Pancreas (tissue), 10 donors: ENCODE measurements around the gene TMEM154. TPM values are rescaled to one million over a fixed set of nuclear protein-coding genes. Genes with fewer than 3 reads are reported as not detected.

Experiments
- ATAC-seq, 4 donors: fragments of 200-7000 bp; cut with Tn5 transposase; one replicate each; pipeline versions ENCODE4 v1.8.0 to v1.9.1; 2020; ENCODE audit warnings: mild to moderate bottlenecking in 4 of 4, moderate library complexity in 4 of 4
- DNase-seq, 6 donors: peaks; one replicate each; pipeline ENCODE4 v3.0.0-alpha.2; 2020
- FAIRE-seq: peaks from 2 replicates; lab custom pipeline; 2012; peaks lifted over from hg19 to GRCh38; lab: Jason Lieb, UNC
- H3K27ac ChIP-seq, 4 donors: fragments of 200-600 bp; sonication (generic); 1 replicate in 3 of 4; 2 replicates in 1 of 4; pipeline versions ENCODE4 v1.5.0 to v1.8.0; 2020
- H3K27me3 ChIP-seq, 4 donors: fragments of 200-600 bp; one replicate each; pipeline ENCODE4 v1.8.0; 2021
- H3K36me3 ChIP-seq, 3 donors: fragments of 200-600 bp; sonication (generic) in 1 of 3; one replicate each; pipeline versions ENCODE4 v1.5.0 to v1.8.0; 2020 to 2021
- H3K4me1 ChIP-seq, 3 donors: fragments of 200-600 bp; one replicate each; pipeline ENCODE4 v1.8.0; 2021
- H3K4me3 ChIP-seq, 4 donors: fragments of 200-600 bp; sonication (generic) in 2 of 4; one replicate each; pipeline versions ENCODE4 v1.5.0 to v1.8.0; 2020 to 2021
- H3K9me3 ChIP-seq, 4 donors: fragments of 200-600 bp; one replicate each; pipeline ENCODE4 v1.8.0; 2021
- WGBS, 2 donors: extraction: QIAGEN DNeasy Blood & Tissue Kit; methylation state at CpG; one replicate each; pipeline ENCODE4 v1.1.7; 2013; 5-methylcytosine and 5-hydroxymethylcytosine counted together
- intact Hi-C, 3 donors: fragments of 100-400 bp; cut with DNase I; formaldehyde crosslinking; loops; one replicate each; pipeline versions ENCODE4 v1.11.1 to v1.14.2; 2022
- polyA plus RNA-seq, 2 donors: library from polyadenylated mRNA; stranded (reverse); fragments of 200-250 nt; gene quantifications; one replicate each; pipeline ENCODE4 v1.2.3, GENCODE V29; 2013
- total RNA-seq, 6 donors: library from RNA; stranded (reverse); fragmentation: NEBNext Ultra II Directional in 4 of 6; extraction: Animal tissue kit (Norgen Biotek cat#: 25700) in 4 of 6; gene quantifications; one replicate each; pipeline versions ENCODE4 v1.2.1 to v1.2.4, GENCODE V29; 2021 to 2023
- TF ChIP-seq, protein P1 (sequence below), 4 donors: fragments of 200-600 bp; sonication (generic) in 3 of 4; IDR thresholded peaks; one replicate each; pipeline versions ENCODE4 v1.5.0 to v1.8.0; 2021; ENCODE audit warnings: antibody characterized with exemption in 4 of 4
- donor health status: healthy with polysubstance abuse.
- donor health status: DM: no; HTN: no; CAD: no; lungs with moderate emphysema.
- donor health status: DM: no; HTN: no; CAD: no.
- donor health status: control.
- donor health status: control.
- donor health status: Bipolar disorder and iron deficiency.
- donor health status: DM: yes; HTN: yes; CAD: no.
- donor health status: DM: no; HTN: no; CAD: no.
- donor health status: DM: no; HTN: no; CAD: no.
- donor health status: DM: yes; HTN: yes; CAD: no.

TMEM154 gene
- total and polyA plus RNA-seq, 8 donors, result 0.05 to 3.3 (median 0.48) TPM

DNA sequence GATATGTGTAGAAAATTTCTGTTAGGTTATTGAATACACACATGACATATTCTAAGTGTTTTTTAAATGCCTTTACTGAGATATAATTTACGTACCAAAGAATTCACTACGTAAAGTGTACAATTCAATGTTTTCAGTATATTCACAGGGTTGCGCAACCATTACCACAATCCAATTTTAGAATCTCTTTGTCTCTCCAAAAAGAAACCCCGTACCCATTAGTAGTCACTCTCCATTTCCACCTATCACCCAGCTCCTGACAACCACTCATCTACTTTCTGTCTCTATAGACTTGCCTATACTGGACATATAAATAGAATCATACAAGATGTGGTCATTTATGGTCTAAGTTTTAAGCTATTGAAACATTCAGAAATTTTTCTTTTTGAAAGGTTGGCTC is 90.9 kb downstream of the TMEM154 start:
- Histone ChIP-seq H3K27ac (no peak overlapping the region), H3K36me3 (no peaks in the 10 kb centered on the region), H3K27me3 (peaks cover 0 to 6% (median 0%) of the 10 kb centered on the region in 4 donors), H3K4me1 (no peaks in the 10 kb centered on the region), H3K4me3 (no peak overlapping the region), H3K9me3 (no peaks in the 10 kb centered on the region)
- 88 to 95% methylated on average over 4 of the region's 4 CpGs for WGBS, 2 donors
- ATAC-seq (no peak), DNase-seq (no peak), FAIRE-seq (no peak)
- intact Hi-C loops, result no loop called here
- TF ChIP-seq, protein P1, sequence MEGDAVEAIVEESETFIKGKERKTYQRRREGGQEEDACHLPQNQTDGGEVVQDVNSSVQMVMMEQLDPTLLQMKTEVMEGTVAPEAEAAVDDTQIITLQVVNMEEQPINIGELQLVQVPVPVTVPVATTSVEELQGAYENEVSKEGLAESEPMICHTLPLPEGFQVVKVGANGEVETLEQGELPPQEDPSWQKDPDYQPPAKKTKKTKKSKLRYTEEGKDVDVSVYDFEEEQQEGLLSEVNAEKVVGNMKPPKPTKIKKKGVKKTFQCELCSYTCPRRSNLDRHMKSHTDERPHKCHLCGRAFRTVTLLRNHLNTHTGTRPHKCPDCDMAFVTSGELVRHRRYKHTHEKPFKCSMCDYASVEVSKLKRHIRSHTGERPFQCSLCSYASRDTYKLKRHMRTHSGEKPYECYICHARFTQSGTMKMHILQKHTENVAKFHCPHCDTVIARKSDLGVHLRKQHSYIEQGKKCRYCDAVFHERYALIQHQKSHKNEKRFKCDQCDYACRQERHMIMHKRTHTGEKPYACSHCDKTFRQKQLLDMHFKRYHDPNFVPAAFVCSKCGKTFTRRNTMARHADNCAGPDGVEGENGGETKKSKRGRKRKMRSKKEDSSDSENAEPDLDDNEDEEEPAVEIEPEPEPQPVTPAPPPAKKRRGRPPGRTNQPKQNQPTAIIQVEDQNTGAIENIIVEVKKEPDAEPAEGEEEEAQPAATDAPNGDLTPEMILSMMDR (IDR thresholded peaks at IDR 0.05), result no peak

DNA sequence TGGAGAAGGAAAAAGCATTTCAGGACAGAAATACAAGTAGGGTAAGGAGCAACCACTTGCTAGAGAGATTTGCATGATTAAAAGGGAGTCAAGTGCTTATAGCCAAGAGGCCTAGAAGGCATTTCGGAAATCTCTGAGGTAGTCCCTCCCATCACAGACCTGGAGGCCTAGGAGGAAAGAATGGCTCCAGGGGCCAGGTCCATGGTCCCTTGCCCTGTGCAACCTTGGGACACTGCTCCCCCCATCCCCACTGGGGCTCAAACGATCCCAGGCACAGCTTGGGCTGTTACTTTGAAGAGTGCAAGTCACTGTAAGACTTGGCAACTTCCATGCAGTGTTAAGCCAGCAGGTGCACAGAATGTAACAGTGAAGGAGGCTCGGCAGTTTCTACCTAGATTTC is 92.7 kb downstream of the TMEM154 start:
- intact Hi-C loops, result no loop called here
- no peak for FAIRE-seq
- peaks cover 0 to 6% (median 0%) of the 10 kb centered on the region in 4 donors for H3K27me3 ChIP-seq
- no peaks in the 10 kb centered on the region for H3K36me3 ChIP-seq
- WGBS, 2 donors, result 73 to 80% methylated on average over 3 of the region's 3 CpGs
- TF ChIP-seq, protein P1 (IDR thresholded peaks at IDR 0.05), result no peak
- no peaks in the 10 kb centered on the region for H3K9me3 ChIP-seq
- ATAC-seq, result no peak
- H3K27ac ChIP-seq, result no peak overlapping the region
- H3K4me1 ChIP-seq, result no peaks in the 10 kb centered on the region
- no peak overlapping the region for H3K4me3 ChIP-seq
- DNase-seq, result no peak

DNA sequence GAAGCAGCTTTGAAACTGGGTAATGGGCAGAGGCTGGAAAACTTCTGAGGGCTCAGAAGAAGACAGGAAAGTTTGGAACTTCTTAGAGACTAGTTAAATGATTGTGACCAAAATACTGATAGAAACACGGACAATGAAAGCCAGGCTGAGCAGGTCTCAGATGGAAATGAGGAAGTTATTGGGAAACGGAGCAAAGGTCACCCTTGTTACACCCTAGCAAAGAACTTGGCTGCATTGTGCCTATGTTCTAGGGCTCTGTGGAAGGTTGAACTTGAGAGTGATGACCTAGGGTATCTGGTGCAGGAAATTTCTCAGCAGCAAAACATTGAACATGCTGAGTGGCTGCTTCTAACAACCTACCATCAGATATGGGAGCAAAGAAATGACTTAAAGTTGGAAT is 93.1 kb downstream of the TMEM154 start:
- TF ChIP-seq, protein P1 (IDR thresholded peaks at IDR 0.05), result no peak
- no peak for DNase-seq
- Histone ChIP-seq H3K27me3 (peaks cover 0 to 6% (median 0%) of the 10 kb centered on the region in 4 donors), H3K9me3 (no peaks in the 10 kb centered on the region), H3K27ac (no peak overlapping the region), H3K36me3 (no peaks in the 10 kb centered on the region), H3K4me1 (no peaks in the 10 kb centered on the region), H3K4me3 (no peak overlapping the region)
- FAIRE-seq, result no peak
- no peak for ATAC-seq
- intact Hi-C loops, result no loop called here
- WGBS, 2 donors, result 67 to 72% methylated on average over 2 of the region's 2 CpGs

DNA sequence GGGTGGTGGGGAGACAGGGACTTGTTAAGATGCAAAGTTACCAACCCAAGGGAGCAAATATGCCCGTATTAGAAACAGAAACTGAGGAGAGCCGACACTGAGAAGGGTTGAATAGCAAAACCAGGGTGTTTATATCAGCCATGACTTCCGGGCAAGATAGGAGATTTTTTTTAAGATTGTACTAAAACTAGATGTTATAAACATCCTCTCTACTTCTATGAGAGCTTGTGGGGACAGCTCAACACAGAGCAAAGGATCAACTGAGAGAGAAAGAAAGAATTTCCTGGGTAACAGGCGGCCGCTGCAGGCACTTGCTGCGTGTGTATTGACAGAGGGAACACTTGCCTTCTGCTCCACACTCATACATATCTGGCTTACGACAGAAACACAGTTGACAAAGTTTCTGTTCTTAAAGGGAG is 94.8 kb downstream of the TMEM154 start:
- Histone ChIP-seq H3K27me3 (peaks cover 0 to 6% (median 0%) of the 10 kb centered on the region in 4 donors), H3K36me3 (no peaks in the 10 kb centered on the region), H3K4me1 (no peaks in the 10 kb centered on the region), H3K27ac (no peak overlapping the region), H3K9me3 (no peaks in the 10 kb centered on the region), H3K4me3 (no peak overlapping the region)
- 67 to 78% methylated on average over 7 of the region's 7 CpGs for WGBS, 2 donors
- TF ChIP-seq, protein P1 (IDR thresholded peaks at IDR 0.05), result no peak
- DNase-seq, result no peak
- intact Hi-C loops, result no loop called here
- FAIRE-seq, result no peak
- peak in 1 of 4 donors; percentile 58 for ATAC-seq

DNA sequence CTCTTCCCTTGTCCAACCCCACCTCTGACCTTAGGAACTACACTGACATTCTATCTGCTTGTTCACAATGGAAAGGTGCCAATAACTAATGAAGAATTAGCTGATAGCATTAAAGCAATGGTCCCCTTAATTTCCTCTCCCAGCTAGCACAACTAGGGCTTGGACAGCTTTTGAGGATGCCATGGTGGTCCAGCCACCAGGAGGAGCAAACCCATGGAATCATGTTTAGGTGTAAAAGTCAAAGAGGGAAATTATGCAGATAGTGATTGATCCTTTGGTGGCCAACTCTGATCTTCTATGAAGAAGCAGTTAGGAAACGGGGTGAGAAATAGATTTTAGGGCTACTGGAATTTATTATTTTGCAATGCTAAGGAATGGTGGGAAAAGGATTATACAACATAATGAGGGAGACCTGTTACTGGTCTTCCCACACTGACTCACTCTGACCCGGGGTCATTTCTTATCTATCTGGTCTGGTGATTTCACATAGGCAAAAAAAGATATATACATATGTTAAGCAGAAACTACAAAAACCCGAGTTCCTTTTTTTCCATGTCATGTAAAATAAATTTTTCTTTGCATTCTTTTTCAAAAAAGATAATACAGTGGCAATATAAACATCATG is 98.1 kb downstream of the TMEM154 start:
- Histone ChIP-seq H3K9me3 (no peaks in the 10 kb centered on the region), H3K27me3 (no peaks in the 10 kb centered on the region), H3K4me1 (no peaks in the 10 kb centered on the region), H3K27ac (no peak overlapping the region), H3K4me3 (no peak overlapping the region), H3K36me3 (no peaks in the 10 kb centered on the region)
- ATAC-seq, result no peak
- TF ChIP-seq, protein P1 (IDR thresholded peaks at IDR 0.05), result no peak
- no peak for FAIRE-seq
- intact Hi-C loops, result no loop called here
- WGBS, 2 donors, result 52 to 65% methylated on average over 3 of the region's 3 CpGs
- DNase-seq, result no peak
